Activated effector memory CD4-positive, alpha-beta T cell treated with anti-CD3 and anti-CD28 coated beads, Interleukin-2, amount 50 U/mL, for 16 hours (primary cell): ENCODE results near the gene TUBA4B.
"Not testable (repeated sequence)": the region's sequence is repeated elsewhere in the genome, so short reads cannot be mapped to it uniquely, and the experiment has no call there.

Source experiments
- DNase-seq: peaks from one replicate; pipeline ENCODE4 v3.0.0-alpha.2; 2020

TUBA4B gene

DNA sequence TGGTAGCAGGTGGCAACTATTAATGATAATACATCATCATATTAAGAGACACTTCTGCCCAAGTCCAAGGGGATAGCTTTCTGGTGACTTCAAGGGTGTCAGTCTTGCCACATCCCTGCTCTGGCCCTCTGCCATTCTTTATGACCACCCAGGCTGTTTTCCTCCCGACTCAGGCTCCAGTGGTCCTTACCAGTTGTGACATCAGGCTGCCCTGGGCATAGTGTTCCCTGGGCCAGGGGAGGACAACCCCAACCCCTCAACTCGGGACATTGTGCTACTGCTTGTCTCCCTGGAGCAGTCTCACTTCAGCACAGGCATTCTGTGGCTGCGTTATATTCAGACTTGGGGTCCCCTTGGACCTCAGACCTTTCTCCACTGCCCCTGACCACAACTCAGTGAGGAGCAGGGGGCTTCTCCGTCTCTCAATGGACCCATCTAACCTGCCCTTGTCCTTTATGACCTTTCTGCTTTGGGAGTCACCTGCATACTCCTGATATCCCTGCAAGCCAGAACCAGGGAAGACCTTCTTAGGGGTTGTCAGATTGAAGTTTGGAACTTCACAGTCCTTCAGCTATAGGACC is 39.0 kb downstream of the TUBA4B start:
- peak; percentile 57 for DNase-seq

DNA sequence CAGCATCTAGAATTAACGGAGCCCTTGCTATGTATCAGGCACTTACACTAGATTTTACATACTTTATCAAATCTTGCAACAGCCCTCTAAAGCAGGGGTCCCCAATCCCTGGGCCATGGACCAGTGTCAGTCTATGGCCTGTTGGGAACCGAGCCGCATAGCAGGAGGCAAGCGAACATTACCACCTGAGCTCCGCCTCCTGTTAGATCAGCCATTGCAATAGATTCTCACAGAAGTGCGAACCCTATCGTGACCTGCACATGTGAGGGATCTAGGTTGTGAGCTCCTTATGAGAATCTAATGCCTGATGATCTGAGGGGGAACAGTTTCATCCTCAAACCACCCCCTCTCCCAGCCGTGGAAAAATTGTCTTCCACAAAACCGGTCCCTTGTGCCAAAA is 39.6 kb downstream of the TUBA4B start:
- peak; percentile 47 for DNase-seq

- DNase-seq = peak; percentile 58
These were observed 40.7 kb downstream of the TUBA4B start for GRCh38 chr2:219293736-219294231.

GRCh38 chr2:219294356-219295351 is 41.6 kb downstream of the TUBA4B start:
- DNase-seq = peak; percentile 96

DNA sequence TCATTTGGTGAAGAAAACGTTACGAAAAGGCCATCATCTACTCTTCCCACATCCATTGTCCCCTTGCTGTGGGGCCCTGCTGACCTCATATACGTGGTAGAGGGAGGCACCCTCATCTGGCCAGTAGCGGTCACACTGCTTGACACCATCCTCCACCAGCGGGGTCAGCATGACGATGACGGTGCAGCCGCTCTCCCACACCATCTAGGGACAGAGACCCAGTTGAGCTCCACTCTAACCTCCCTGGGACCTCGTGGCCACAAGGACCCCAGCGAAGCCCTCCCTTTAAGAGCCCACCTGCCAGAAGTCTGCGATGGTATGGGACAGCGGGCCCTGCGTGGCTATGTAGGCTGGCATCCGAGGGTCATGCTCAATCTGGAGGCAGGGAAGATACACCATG is 43.1 kb downstream of the TUBA4B start:
- peak; percentile 59 for DNase-seq

GRCh38 chr2:219296631-219297391 is 43.8 kb downstream of the TUBA4B start:
- DNase-seq = no peak

DNA sequence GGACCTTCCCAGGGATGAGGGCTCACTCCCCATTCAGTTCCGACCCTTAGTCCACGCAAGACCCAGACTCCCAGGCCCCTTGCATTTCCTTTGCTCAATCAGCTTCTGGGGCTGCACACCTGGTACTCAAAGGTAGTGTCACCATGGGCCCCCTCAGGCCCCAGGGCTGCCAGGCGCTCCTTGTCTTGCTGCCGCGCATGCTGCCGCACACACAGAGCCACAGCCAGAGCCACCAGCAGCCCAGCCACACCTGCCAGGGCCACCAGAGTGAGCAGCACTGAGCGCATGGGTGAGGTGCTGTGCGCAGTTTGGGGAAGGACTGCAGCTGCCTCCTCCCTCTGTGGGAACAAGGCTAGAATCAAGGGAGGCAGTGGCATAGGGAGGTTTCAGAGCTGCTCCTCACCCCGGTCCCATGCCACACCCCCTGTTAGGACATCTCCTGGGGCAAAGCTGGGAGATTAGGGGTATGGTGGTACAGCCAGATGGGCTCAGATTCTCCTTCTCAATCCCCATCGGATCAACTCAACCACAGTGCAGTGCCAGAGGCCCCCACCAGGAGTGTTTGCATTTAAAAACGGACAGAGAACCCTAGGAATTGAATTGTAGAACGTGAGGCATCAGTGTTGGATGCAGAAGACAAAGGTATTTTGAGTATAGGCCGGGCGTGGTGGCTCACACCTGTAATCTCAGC is 44.9 kb downstream of the TUBA4B start:
- no peak for DNase-seq

DNA sequence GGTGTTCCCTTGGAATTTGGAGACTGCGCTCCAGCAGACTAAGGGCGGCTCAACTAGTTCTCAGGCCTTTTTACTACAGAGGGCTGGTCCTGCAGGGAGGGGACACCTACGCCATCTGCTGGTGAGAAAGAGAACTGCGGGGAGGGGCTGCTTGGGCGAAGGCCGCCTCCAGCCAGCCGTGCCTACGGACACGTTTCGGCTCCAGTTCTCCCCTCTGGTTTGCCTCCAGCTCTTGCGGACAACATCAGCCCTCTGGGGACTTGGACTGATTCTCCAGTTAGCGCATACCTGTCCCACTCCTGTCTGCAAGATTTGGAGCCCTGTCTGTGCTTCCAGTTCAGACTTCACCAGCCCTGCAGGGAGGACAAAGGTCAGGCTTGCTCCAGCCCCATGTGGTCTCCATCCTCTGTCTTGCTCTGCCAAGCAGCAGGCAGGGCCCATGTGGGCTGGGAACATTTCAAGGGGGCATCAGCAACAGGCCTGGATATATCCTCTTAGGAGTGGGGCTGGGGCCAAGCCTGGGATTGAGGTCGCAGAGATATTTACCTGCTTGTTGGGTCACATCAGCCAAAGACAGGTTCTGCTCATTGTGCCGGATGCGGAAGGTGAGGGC is 45.8 kb downstream of the TUBA4B start:
- DNase-seq = peak; percentile 96

DNA sequence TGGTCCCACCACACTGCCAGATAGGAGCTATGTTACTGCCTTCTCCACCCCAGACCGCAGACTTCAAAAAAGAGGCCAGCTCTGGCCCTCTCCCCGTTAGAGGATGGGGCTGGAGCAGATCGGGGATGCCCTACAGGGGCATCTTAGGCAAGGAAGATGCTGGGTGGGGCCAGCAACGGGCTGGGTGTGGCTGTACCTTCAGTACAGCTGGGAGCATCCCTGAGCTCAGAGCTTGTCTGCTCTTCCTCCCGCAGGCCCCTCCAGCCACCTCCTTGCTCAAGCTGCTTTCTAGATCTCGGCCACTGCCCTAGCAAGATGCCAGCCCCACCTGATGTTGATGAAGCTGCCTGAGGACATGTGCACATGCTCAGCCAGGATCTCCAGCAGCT is 46.3 kb downstream of the TUBA4B start:
- no peak for DNase-seq

DNA sequence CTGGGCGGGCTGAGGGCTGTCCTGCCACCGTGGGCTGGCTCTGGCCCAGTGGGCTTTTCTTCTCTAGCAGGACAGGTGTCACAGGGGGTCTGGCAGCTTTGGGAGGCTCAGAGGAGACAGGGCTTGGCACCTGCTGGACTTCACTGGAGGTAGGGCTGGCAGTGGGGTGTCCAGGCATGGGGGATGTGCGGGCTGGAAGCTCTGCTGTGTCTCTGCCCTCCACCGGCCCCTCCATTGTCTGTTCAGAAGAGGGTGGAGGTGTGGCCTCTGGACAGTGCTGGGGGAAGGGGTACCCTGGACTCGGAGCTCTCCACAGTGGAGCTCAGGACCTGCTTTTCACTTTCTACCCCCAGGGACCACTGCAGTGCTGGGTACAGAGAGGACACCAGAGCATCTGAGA is 47.0 kb downstream of the TUBA4B start:
- no peak for DNase-seq

DNA sequence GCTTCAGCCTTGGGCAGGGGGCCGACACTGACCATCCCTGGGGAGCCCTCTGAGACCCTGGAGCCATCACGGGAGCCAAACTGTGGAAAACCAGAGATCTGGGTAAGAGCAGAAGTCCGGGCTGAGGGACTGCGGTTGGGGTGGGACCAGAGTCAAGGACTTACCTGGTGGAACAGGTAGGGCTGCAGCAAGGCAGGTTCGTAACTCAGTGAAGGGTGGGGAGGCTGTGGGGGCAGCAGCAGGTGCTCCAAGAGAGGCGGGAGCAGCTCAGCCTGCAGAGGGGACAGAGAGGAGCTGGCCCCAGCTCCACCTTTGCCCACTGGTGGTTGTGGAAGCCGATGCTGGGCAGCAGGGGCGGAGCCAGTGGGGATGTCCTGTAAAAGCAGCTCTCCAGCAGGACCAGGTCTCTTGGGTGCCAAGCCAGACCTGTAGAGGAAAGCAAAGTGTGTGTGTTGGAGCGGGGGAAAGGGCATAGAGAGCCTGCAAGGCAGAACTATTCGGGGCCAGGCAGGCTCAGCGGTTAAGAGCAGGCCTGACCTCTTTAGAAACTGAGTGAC is 49.4 kb downstream of the TUBA4B start:
- DNase-seq = no peak

GRCh38 chr2:219304223-219304622 is 51.2 kb downstream of the TUBA4B start:
- DNase-seq = no peak

DNA sequence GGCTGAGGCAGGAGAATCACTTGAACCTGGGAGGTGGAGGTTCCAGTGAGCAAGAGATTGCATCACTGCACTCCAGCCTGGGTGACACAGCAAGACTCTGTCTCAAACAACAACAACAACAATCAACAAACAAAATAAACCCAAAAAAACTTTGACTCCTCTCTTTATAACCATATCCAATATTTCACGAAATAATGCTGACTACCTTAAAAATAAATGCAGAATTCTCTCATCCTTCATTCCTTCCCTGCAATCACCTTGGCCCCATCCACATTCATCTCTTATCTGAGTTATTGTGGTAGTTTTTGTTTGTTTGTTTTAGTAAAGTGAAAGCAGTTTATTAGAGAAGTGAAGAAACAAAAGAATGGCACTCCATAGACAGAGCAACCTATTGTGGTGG is 53.0 kb downstream of the TUBA4B start:
- DNase-seq = no peak

DNA sequence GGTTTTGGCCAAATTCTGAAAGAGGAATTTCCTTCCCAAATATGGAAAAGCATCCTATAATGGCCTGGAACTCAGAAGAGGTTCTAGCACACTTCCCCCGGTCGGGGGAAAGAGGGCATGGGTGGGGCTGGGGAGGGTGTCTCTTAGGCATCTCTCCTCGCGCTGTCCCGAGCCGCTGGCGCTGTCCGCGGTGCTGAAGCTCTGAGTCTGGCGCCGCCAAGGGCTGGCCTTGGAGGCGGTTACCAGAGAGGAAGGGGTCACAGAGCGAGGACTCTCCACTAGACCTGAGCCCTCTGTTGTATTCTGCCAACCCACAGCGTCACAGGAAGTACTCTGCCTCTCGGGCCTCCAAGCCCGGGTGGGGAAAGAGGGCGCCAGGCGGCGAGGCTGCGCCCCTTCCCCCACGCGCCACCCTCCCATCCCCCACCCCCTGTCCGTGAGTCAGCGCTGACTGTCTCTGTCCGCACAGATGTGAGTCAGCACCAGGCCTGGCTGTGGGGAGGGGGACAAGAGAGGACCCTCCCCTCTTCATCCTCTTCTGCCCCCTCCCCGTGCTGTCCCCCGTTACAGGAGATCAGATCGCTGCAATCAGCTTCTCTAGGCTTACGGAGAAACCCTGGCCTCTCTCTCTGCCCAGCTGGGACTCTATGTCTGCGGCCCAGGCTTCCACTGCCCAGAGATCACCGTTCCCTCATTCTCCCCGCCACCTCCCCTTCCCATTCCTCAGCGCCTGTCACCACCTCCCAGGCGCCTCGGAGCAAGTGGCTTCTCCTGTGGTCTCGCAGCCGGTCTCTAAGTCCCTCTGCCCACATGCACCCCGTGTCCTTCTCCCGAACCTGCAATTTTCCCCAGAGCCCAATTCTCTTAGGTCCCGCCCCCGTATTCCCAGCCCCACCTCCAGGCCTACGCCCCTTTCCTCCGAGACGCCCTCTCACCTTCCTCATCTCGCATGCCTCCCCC is 55.4 kb downstream of the TUBA4B start:
- peak; percentile 85 for DNase-seq

GRCh38 chr2:219309278-219309677 is 56.2 kb downstream of the TUBA4B start, which contains the start of gene PTPRN:
PTPRN (minus strand) TSS chr2:219309401; CDS start chr2:219309332, 69 bp downstream.
- DNase-seq = no peak

DNA sequence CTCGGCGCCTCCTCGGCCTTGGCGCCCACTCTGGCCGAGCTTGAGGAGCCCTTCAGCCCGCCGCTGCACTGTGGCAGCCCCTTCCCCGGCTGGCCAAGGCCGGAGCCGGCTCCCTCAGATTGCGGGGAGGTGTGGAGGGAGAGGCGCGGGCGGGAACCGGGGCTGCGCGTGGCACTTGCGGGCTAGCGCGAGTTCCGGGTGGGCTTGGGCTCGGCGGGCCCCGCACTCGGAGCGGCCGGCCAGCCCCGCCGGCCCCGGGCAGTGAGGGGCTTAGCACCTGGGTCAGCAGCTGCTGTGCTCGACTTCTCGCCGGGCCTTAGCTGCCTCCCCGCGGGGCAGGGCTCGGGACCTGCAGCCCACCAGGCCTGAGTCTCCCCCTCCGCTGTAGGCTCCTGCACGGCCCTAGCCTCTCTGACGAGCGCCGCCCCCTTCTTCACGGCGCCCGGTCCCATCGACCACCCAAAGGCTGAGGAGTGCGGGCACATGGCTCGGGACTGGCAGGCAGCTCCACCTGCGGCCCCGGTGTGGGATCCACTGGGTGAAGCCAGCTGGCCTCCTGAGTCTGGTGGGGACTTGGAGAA is 59.7 kb downstream of the TUBA4B start:
- not testable (repeated sequence) for DNase-seq

- DNase-seq = no peak
These were observed 61.9 kb downstream of the TUBA4B start for GRCh38 chr2:219314804-219315468.
